ENCODE results near the gene HNF4A.
A peak's percentile ranks its signal among the peaks of the same experiment; 100 is the strongest.
"Not testable (repeated sequence)": the region's sequence is repeated elsewhere in the genome, so short reads cannot be mapped to it uniquely, and the experiment has no call there.

HNF4A gene

GRCh38 chr20:44324343-44324742 lies 31.2 kb upstream of the HNF4A start:
- H3K4me1 ChIP-seq (ENCODE audit: insufficient read depth, insufficient read length) = peaks cover 12% of the 10 kb centered on the region
- no peak overlapping the region for H3K9ac ChIP-seq (ENCODE audit: insufficient read length, low read depth)
- no peak for TF ChIP-seq SUZ12 (IDR thresholded peaks at IDR 0.05; ENCODE audit: extremely low read depth, insufficient read depth, insufficient read length)
- H3K27me3 ChIP-seq (ENCODE audit: insufficient read depth, insufficient read length) = no peaks in the 10 kb centered on the region
- H3K9me3 ChIP-seq (ENCODE audit: insufficient read depth, low read length) = peaks cover 10% of the 10 kb centered on the region; the same call in 1 of the 2 replicates
- H3K4me3 ChIP-seq (ENCODE audit: insufficient read length, low read depth) = no peak overlapping the region
- no peaks in the 10 kb centered on the region for H3K36me3 ChIP-seq (ENCODE audit: insufficient read depth, insufficient read length, low read length)
- DNase-seq (ENCODE audit: low read depth, low spot score) = peak; percentile 39

GRCh38 chr20:44326391-44327159 lies 28.9 kb upstream of the HNF4A start:
- Histone ChIP-seq H3K4me3 (ENCODE audit: insufficient read length, low read depth) (no peak overlapping the region), H3K9ac (ENCODE audit: insufficient read length, low read depth) (no peak overlapping the region)
- DNase-seq (ENCODE audit: low read depth, low spot score) = no peak

GRCh38 chr20:44327748-44328147 lies 27.8 kb upstream of the HNF4A start:
- H3K9me3 ChIP-seq (ENCODE audit: insufficient read depth, low read length); H3K9ac ChIP-seq (ENCODE audit: insufficient read length, low read depth); H3K36me3 ChIP-seq (ENCODE audit: insufficient read depth, insufficient read length, low read length); H3K27me3 ChIP-seq (ENCODE audit: insufficient read depth, insufficient read length); DNase-seq (ENCODE audit: low read depth, low spot score); H3K4me3 ChIP-seq (ENCODE audit: insufficient read length, low read depth): not testable (repeated sequence)
- peaks cover 12% of the 10 kb centered on the region for H3K4me1 ChIP-seq (ENCODE audit: insufficient read depth, insufficient read length)

More at GRCh38 chr20:44326391-44327159, 28.9 kb upstream of the HNF4A start:
- no peaks in the 10 kb centered on the region for H3K36me3 ChIP-seq (ENCODE audit: insufficient read depth, insufficient read length, low read length)
- H3K4me1 ChIP-seq (ENCODE audit: insufficient read depth, insufficient read length) = peaks cover 12% of the 10 kb centered on the region
- no peaks in the 10 kb centered on the region for H3K9me3 ChIP-seq (ENCODE audit: insufficient read depth, low read length)
- H3K27me3 ChIP-seq (ENCODE audit: insufficient read depth, insufficient read length) = no peaks in the 10 kb centered on the region
- no peak for TF ChIP-seq ZNF274 (IDR thresholded peaks at IDR 0.05; ENCODE audit: low read depth, low read length)
- no peak for TF ChIP-seq YY1 (IDR thresholded peaks at IDR 0.05; ENCODE audit: insufficient read depth, insufficient read length)
- no peak for TF ChIP-seq SUZ12 (IDR thresholded peaks at IDR 0.05; ENCODE audit: extremely low read depth, insufficient read depth, insufficient read length)

GRCh38 chr20:44328428-44328827 lies 27.1 kb upstream of the HNF4A start:
- no peak for TF ChIP-seq ZNF274 (IDR thresholded peaks at IDR 0.05; ENCODE audit: low read depth, low read length)
- TF ChIP-seq YY1 (IDR thresholded peaks at IDR 0.05; ENCODE audit: insufficient read depth, insufficient read length) = no peak
- no peak for TF ChIP-seq SUZ12 (IDR thresholded peaks at IDR 0.05; ENCODE audit: extremely low read depth, insufficient read depth, insufficient read length)
- peaks cover 12% of the 10 kb centered on the region for H3K4me1 ChIP-seq (ENCODE audit: insufficient read depth, insufficient read length)
- no peaks in the 10 kb centered on the region for H3K27me3 ChIP-seq (ENCODE audit: insufficient read depth, insufficient read length)
- DNase-seq (ENCODE audit: low read depth, low spot score) = no peak
- no peak overlapping the region for H3K9ac ChIP-seq (ENCODE audit: insufficient read length, low read depth)
- no peaks in the 10 kb centered on the region for H3K9me3 ChIP-seq (ENCODE audit: insufficient read depth, low read length)
- no peak overlapping the region for H3K4me3 ChIP-seq (ENCODE audit: insufficient read length, low read depth)
- H3K36me3 ChIP-seq (ENCODE audit: insufficient read depth, insufficient read length, low read length) = no peaks in the 10 kb centered on the region

- DNase-seq (ENCODE audit: low read depth, low spot score) = no peak
- Histone ChIP-seq H3K9ac (ENCODE audit: insufficient read length, low read depth) (no peak overlapping the region), H3K36me3 (ENCODE audit: insufficient read depth, insufficient read length, low read length) (no peaks in the 10 kb centered on the region), H3K9me3 (ENCODE audit: insufficient read depth, low read length) (no peaks in the 10 kb centered on the region), H3K4me3 (ENCODE audit: insufficient read length, low read depth) (no peak overlapping the region), H3K4me1 (ENCODE audit: insufficient read depth, insufficient read length) (peaks cover 9% of the 10 kb centered on the region), H3K27me3 (ENCODE audit: insufficient read depth, insufficient read length) (no peaks in the 10 kb centered on the region)
- TF ChIP-seq ZNF274 (IDR thresholded peaks at IDR 0.05; ENCODE audit: low read depth, low read length) (no peak), YY1 (IDR thresholded peaks at IDR 0.05; ENCODE audit: insufficient read depth, insufficient read length) (no peak), SUZ12 (IDR thresholded peaks at IDR 0.05; ENCODE audit: extremely low read depth, insufficient read depth, insufficient read length) (no peak)
Observed at GRCh38 chr20:44331201-44331600, 24.3 kb upstream of the HNF4A start.

- H3K9me3 ChIP-seq (ENCODE audit: insufficient read depth, low read length) = no peaks in the 10 kb centered on the region
- no peaks in the 10 kb centered on the region for H3K27me3 ChIP-seq (ENCODE audit: insufficient read depth, insufficient read length)
- no peak overlapping the region for H3K4me3 ChIP-seq (ENCODE audit: insufficient read length, low read depth)
- no peak for DNase-seq (ENCODE audit: low read depth, low spot score)
- H3K9ac ChIP-seq (ENCODE audit: insufficient read length, low read depth) = no peak overlapping the region
- H3K36me3 ChIP-seq (ENCODE audit: insufficient read depth, insufficient read length, low read length) = no peaks in the 10 kb centered on the region
- H3K4me1 ChIP-seq (ENCODE audit: insufficient read depth, insufficient read length) = peaks cover 4% of the 10 kb centered on the region
- no peak for TF ChIP-seq YY1 (IDR thresholded peaks at IDR 0.05; ENCODE audit: insufficient read depth, insufficient read length)
- TF ChIP-seq ZNF274 (IDR thresholded peaks at IDR 0.05; ENCODE audit: low read depth, low read length) = no peak
- no peak for TF ChIP-seq SUZ12 (IDR thresholded peaks at IDR 0.05; ENCODE audit: extremely low read depth, insufficient read depth, insufficient read length)
Observed at GRCh38 chr20:44334306-44334705, 21.2 kb upstream of the HNF4A start.

- Histone ChIP-seq H3K36me3 (ENCODE audit: insufficient read depth, insufficient read length, low read length) (no peaks in the 10 kb centered on the region), H3K9me3 (ENCODE audit: insufficient read depth, low read length) (no peaks in the 10 kb centered on the region), H3K4me3 (ENCODE audit: insufficient read length, low read depth) (no peak overlapping the region), H3K4me1 (ENCODE audit: insufficient read depth, insufficient read length) (peaks cover 4% of the 10 kb centered on the region), H3K9ac (ENCODE audit: insufficient read length, low read depth) (no peak overlapping the region), H3K27me3 (ENCODE audit: insufficient read depth, insufficient read length) (no peaks in the 10 kb centered on the region)
- DNase-seq (ENCODE audit: low read depth, low spot score) = no peak
- no peak for TF ChIP-seq SUZ12 (IDR thresholded peaks at IDR 0.05; ENCODE audit: extremely low read depth, insufficient read depth, insufficient read length)
- no peak for TF ChIP-seq ZNF274 (IDR thresholded peaks at IDR 0.05; ENCODE audit: low read depth, low read length)
- no peak for TF ChIP-seq YY1 (IDR thresholded peaks at IDR 0.05; ENCODE audit: insufficient read depth, insufficient read length)
Observed at GRCh38 chr20:44334709-44335108, 20.8 kb upstream of the HNF4A start.

Data from NT2/D1 (cell line).